Stimulated activated CD8-positive, alpha-beta memory T cell treated with anti-CD3 and anti-CD28 coated beads, Interleukin-15, amount 100 ng/mL, for 48 hours (primary cell): ENCODE measurements around the gene UBE2D4.
A peak's percentile ranks its signal among the peaks of the same experiment; 100 is the strongest.
"Not testable (repeated sequence)": the region's sequence is repeated elsewhere in the genome, so short reads cannot be mapped to it uniquely, and the experiment has no call there.

Experiments
- DNase-seq, 2 donors: peaks; one replicate each; pipeline ENCODE4 v3.0.0-alpha.2; 2020; ENCODE audit warnings: low read depth in 2 of 2

Gene UBE2D4

GRCh38 chr7:43968172-43969040 lies 42.2 kb downstream of the UBE2D4 start:
- not testable (repeated sequence) for DNase-seq

GRCh38 chr7:43969586-43969985 lies 43.4 kb downstream of the UBE2D4 start:
- not testable (repeated sequence) for DNase-seq

- DNase-seq = not testable (repeated sequence)
Observed at GRCh38 chr7:43970698-43971097, 44.5 kb downstream of the UBE2D4 start.

- not testable (repeated sequence) for DNase-seq
Observed at GRCh38 chr7:43974033-43974573, 47.9 kb downstream of the UBE2D4 start.

GRCh38 chr7:43974725-43975482 lies 48.7 kb downstream of the UBE2D4 start:
- DNase-seq = not testable (repeated sequence)

- no peak for DNase-seq
Observed at GRCh38 chr7:43977525-43977924, 51.3 kb downstream of the UBE2D4 start.

GRCh38 chr7:43978102-43978501 lies 51.9 kb downstream of the UBE2D4 start:
- DNase-seq = not testable (repeated sequence)

GRCh38 chr7:43982848-43983247 lies 56.6 kb downstream of the UBE2D4 start:
- not testable (repeated sequence) for DNase-seq

- DNase-seq = not testable (repeated sequence)
Observed at GRCh38 chr7:43983736-43984135, 57.5 kb downstream of the UBE2D4 start.

- peak; percentile 68 to 77 for DNase-seq
Observed at GRCh38 chr7:43985904-43986864, 59.9 kb downstream of the UBE2D4 start.

GRCh38 chr7:43987476-43987875 lies 61.2 kb downstream of the UBE2D4 start:
- DNase-seq = not testable (repeated sequence)

GRCh38 chr7:43990011-43990585 lies 63.9 kb downstream of the UBE2D4 start:
- DNase-seq = not testable (repeated sequence)

- not testable (repeated sequence) for DNase-seq
Observed at GRCh38 chr7:43990829-43991228, 64.6 kb downstream of the UBE2D4 start.

- not testable (repeated sequence) for DNase-seq
Observed at GRCh38 chr7:43992896-43993295, 66.7 kb downstream of the UBE2D4 start.

GRCh38 chr7:43994681-43995080 lies 68.4 kb downstream of the UBE2D4 start:
- DNase-seq = not testable (repeated sequence)

GRCh38 chr7:43997532-43997931 lies 71.3 kb downstream of the UBE2D4 start, which contains the start of gene SPDYE1:
Gene SPDYE1 (plus strand): TSS chr7:43997897. CDS start chr7:43999950, 2,053 bp downstream.
- not testable (repeated sequence) for DNase-seq
